ENCODE results near the gene PEAR1. TPM values are rescaled to one million over a fixed set of nuclear protein-coding genes. Genes with fewer than 3 reads are reported as not detected.
"Not testable (repeated sequence)": the region's sequence is repeated elsewhere in the genome, so short reads cannot be mapped to it uniquely, and the experiment has no call there.

Gene PEAR1
- total RNA-seq, 1 donor from 2014 or later = 17.9 TPM

GRCh38 chr1:156922986-156923669, 29.6 kb downstream of the PEAR1 start:
- no peak for TF ChIP-seq CTCF (IDR thresholded peaks at IDR 0.05)
- intact Hi-C loops (cut with DNase I) = no loop called here

GRCh38 chr1:156923670-156924477, 30.4 kb downstream of the PEAR1 start:
- TF ChIP-seq CTCF (IDR thresholded peaks at IDR 0.05) = no peak
- Histone ChIP-seq H3K36me3 (no peaks in the 10 kb centered on the region), H3K4me1 (peaks cover 32% of the 10 kb centered on the region), H3K27me3 (peaks cover 72% of the 10 kb centered on the region), H3K9me3 (no peaks in the 10 kb centered on the region), H3K27ac (no peak overlapping the region), H3K4me3 (no peak overlapping the region)
- intact Hi-C loops (cut with DNase I) = no loop called here
- ATAC-seq (no peak), DNase-seq (no peak)

More at GRCh38 chr1:156922986-156923669, 29.6 kb downstream of the PEAR1 start:
- DNase-seq (no peak), ATAC-seq (no peak)
- peaks cover 67% of the 10 kb centered on the region for H3K27me3 ChIP-seq
- H3K9me3 ChIP-seq = no peaks in the 10 kb centered on the region
- H3K36me3 ChIP-seq = no peaks in the 10 kb centered on the region
- H3K4me3 ChIP-seq = no peak overlapping the region
- H3K4me1 ChIP-seq = peaks cover 32% of the 10 kb centered on the region
- no peak overlapping the region for H3K27ac ChIP-seq

DNA sequence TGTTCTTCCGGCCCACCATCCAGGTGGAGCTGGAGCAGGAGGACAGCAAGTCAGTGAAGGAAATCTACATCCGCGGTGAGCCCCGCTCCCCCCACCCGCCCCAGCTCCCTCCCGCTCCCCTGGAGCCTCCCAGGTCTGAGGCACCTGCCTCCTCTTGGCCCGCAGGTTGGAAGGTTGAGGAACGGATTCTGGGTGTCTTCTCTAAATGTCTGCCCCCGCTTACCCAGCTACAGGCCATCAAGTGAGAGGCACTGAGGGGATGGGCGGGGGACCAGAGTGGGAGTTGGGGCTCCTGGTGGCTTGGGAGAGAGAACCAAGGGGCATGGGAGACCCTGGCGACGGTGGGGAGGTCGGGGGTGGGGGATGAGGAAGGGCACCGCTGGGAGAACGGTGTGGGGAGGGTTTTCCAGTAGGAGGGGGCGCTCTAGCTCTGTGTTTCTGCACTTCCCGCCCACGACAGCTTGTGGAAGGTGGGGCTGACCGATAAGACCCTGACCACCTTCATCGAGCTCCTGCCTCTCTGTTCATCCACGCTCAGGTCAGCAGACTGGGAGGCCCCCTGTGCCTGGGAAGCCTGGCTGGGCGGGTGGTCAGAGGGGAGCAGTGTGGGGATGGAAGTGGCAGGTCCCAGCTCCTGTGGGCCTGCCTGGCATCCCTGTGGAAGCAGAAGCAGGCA, 31.1 kb downstream of the PEAR1 start:
- peaks cover 32% of the 10 kb centered on the region for H3K4me1 ChIP-seq
- ATAC-seq (no peak), DNase-seq (no peak)
- H3K27ac ChIP-seq = no peak overlapping the region
- no peaks in the 10 kb centered on the region for H3K9me3 ChIP-seq
- TF ChIP-seq CTCF (IDR thresholded peaks at IDR 0.05) = no peak
- H3K36me3 ChIP-seq = no peaks in the 10 kb centered on the region
- peaks cover 79% of the 10 kb centered on the region for H3K27me3 ChIP-seq
- no peak overlapping the region for H3K4me3 ChIP-seq
- intact Hi-C loops (cut with DNase I) = no loop called here

DNA sequence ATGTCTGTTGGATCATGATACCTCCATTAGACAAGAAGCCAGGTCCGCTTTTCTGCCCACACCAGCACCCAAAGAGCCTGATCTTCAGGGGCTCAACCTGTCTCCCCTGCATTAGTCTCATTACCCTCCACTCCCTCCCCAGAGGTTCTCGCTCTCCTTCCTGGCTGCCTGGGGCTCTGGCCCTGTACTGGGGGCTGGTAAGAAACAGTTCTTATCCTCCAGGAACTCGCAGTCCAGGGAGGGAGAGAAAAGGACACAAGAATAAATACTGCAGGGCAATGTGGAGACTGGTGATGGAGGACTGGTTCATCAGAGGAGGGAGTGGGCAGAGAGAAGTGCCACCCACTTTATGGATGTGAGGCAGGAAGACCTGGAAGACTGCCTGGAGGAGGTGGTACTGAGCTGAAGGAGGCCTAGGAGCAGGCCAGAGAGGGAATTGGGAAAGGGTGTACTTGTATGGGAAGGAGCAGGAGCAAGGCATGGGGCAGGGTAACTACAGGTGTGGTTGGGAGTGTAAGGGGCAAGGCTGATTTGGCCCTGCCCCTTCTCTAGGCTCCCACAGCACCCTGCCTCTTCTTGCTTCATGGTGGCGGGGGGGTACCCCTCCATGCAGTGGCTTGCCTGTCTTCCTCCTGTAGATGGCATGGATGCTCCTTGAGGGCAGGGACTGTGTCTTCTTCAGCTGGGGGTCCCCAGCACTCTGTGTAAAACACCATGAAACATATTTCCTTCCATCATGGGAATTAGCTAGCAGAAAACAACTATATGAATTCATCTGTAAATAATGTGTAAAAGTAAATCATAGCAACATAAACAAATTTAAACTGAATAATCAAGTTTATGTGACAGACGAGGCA, 31.9 kb downstream of the PEAR1 start:
- H3K27me3 ChIP-seq = peaks cover 73% of the 10 kb centered on the region
- no peak for DNase-seq
- no peaks in the 10 kb centered on the region for H3K36me3 ChIP-seq
- no peak for TF ChIP-seq CTCF (IDR thresholded peaks at IDR 0.05)
- peaks cover 26% of the 10 kb centered on the region for H3K4me1 ChIP-seq
- intact Hi-C loops (cut with DNase I) = no loop called here
- ATAC-seq = no peak
- H3K27ac ChIP-seq = no peak overlapping the region
- no peak overlapping the region for H3K4me3 ChIP-seq
- no peaks in the 10 kb centered on the region for H3K9me3 ChIP-seq

DNA sequence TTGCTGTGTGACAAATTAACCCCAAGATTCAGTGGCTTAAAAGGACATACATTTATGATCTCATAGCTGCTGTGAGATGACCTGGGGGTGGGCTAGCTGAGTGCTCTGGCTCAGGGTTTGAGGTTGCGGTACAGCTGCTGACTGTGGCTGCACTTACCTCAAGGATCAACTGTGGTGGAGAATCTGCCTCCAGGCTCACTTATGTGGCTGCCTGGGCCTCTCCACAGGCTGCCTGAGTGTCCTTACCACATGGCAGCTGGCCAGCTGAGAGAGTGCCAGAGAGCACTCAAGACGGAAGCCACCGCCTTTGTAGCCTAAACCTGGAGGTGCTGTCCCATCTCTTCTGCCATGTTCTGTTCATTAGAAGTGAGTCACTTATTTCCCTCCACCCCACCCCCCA, 32.7 kb downstream of the PEAR1 start:
- ATAC-seq = peak; percentile 61
- Histone ChIP-seq H3K27me3 (peaks cover 65% of the 10 kb centered on the region), H3K4me1 (peaks cover 23% of the 10 kb centered on the region), H3K36me3 (no peaks in the 10 kb centered on the region), H3K27ac (no peak overlapping the region), H3K9me3 (no peaks in the 10 kb centered on the region), H3K4me3 (no peak overlapping the region)
- TF ChIP-seq CTCF (IDR thresholded peaks at IDR 0.05) = no peak
- intact Hi-C loops (cut with DNase I) = no loop called here
- peak; percentile 89 for DNase-seq

DNA sequence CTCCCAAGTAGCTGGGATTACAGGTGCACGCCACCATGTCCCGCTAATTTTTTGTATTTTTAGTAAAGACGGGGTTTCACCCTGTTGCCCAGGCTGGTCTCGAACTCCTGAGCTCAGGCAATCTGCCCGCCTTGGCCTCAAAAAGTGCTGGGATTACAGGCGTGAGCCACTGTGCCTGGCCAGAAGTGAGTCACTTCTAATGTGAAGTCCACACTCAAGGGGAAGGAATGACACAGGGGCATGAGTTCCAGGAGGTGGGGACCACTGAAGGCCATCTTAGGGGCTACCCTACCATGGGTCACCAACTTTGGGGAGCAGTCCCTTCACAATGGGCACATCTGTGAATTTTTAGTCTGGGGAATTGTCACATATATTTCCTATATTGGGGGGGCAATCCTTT, 33.2 kb downstream of the PEAR1 start:
- H3K9me3 ChIP-seq; DNase-seq; ATAC-seq; intact Hi-C loops (cut with DNase I); H3K4me3 ChIP-seq; H3K36me3 ChIP-seq; H3K27ac ChIP-seq: not testable (repeated sequence)
- H3K27me3 ChIP-seq = peaks cover 64% of the 10 kb centered on the region
- H3K4me1 ChIP-seq = peaks cover 24% of the 10 kb centered on the region

All from upper lobe of right lung (tissue), 1 donor.